Adrenal gland (tissue), 5 donors: ENCODE measurements around the gene TES.

Experiments used
- CTCF ChIP-seq, 6 experiments: fragments of 450-650 bp in 4 of 6; fragments of 200-600 bp in 2 of 6; sonication (generic) in 1 of 6; IDR thresholded peaks; 1 replicate in 5 of 6; 2 replicates in 1 of 6; pipeline versions ENCODE4 v1.5.1 to v1.8.0; 2016 to 2021; ENCODE audit warnings: antibody characterized with exemption in 6 of 6, mild to moderate bottlenecking in 2 of 6, moderate library complexity in 1 of 6
- POLR2A ChIP-seq, 2 donors: fragments of 450-650 bp; IDR thresholded peaks; one replicate each; pipeline ENCODE4 v1.6.1; 2017; ENCODE audit warnings: antibody characterized with exemption in 2 of 2, mild to moderate bottlenecking in 2 of 2, moderate library complexity in 1 of 2
- donor health status: DM: no; HTN: no; CAD: no.

GRCh38 chr7:116227678-116228239 is 17.4 kb downstream of the TES start:
- TF ChIP-seq CTCF (IDR thresholded peaks at IDR 0.05) (no peak), POLR2A (IDR thresholded peaks at IDR 0.05) (no peak)
